GM18951 (cell line): ENCODE measurements around the gene REXO1.

ENCODE experiments used
- POLR2A ChIP-seq: IDR thresholded peaks from 4 replicates; pipeline ENCODE4 v1.6.1; 2011; ENCODE audit warnings: mild to moderate bottlenecking; ENCODE audit not compliant: insufficient read length, insufficient read depth; ENCODE audit errors: extremely low read depth
- in situ Hi-C: fragments of 300-500 bp; cut with MboI; formaldehyde crosslinking; loops from one replicate; pipeline ENCODE4 v1.12.0; 2022; ENCODE audit warnings: low sequenced_read_pairs, mixed read lengths, inconsistent platforms; ENCODE audit not compliant: unreplicated experiment

REXO1 gene

GRCh38 chr19:1851654-1852580, 3.6 kb upstream of the REXO1 start:
- TF ChIP-seq POLR2A, result no peak

GRCh38 chr19:1850809-1851653, 2.7 kb upstream of the REXO1 start:
- in situ Hi-C loops, result no loop called here
- TF ChIP-seq POLR2A, result no peak

More at GRCh38 chr19:1851654-1852580, 3.6 kb upstream of the REXO1 start:
- in situ Hi-C loops, result no loop called here

DNA sequence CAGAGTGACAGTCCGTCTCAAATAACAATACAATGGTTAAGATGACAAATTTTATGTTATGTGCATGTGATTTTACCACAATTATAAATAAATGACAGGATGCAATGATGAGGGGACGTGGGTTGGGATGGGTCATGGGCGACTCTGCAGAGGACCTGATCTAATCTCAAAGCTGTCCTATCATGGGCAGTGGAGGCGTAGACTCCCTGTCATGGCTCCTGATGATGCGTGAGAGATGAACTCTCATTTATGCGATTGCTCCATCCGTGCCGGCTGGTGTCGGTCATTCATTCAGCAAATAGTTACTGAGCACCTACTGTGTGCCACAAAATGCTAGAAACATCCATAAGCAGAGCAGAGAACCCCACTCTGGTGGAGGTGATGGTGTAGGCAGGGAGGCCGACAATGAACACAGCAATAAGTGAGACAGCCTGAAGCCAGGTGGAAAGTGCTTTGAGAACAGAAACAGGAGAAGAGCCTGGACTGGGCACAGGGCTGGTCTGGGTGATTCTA, 1.7 kb upstream of the REXO1 start:
- TF ChIP-seq POLR2A, result no peak
- in situ Hi-C loops, result no loop called here

- TF ChIP-seq POLR2A, result no peak
- in situ Hi-C loops, result no loop called here
Measured at GRCh38 chr19:1849132-1849474, 820 bp upstream of the REXO1 start.

GRCh38 chr19:1847684-1848398, 442 bp downstream of the REXO1 start:
- TF ChIP-seq POLR2A, result no peak
- in situ Hi-C loops, result no loop called here

GRCh38 chr19:1847348-1847683, 967 bp downstream of the REXO1 start:
- TF ChIP-seq POLR2A, result no peak
- in situ Hi-C loops, result no loop called here

DNA sequence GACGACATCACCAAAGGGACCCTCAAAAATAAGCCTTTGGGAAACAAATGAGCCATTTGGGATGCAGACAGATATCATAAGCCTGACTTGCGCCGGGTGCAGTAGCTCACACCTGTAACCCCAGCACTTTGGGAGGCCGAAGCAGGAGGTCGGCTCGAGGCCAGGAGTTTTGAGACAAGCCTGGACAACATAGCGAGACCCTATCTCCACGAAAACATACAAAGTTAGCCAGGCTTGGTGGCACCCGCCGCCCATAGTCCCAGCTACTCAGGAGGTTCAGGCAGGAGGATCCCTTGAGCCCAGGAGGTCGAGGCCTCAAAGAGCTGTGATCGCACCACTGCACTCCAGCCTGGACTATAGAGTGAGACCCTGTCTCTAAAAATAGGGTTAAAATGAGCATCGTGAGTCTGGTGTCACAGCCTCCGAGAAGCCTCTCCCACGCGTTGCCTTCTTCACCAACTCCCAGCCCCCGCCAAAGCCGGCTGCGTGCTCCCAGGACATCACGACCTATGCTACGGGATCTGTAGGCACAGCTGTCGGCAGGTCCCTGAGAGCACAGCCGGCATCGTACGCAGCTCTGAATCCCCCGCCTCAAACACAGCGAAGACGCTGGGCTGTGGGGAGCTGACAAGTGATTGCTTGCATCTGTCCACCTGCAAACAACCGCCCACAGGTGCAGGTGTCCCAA, 1.6 kb downstream of the REXO1 start:
- TF ChIP-seq POLR2A, result no peak
- in situ Hi-C loops, result no loop called here

GRCh38 chr19:1845642-1846041, 2.6 kb downstream of the REXO1 start:
- in situ Hi-C loops, result no loop called here
- no peak for TF ChIP-seq POLR2A

DNA sequence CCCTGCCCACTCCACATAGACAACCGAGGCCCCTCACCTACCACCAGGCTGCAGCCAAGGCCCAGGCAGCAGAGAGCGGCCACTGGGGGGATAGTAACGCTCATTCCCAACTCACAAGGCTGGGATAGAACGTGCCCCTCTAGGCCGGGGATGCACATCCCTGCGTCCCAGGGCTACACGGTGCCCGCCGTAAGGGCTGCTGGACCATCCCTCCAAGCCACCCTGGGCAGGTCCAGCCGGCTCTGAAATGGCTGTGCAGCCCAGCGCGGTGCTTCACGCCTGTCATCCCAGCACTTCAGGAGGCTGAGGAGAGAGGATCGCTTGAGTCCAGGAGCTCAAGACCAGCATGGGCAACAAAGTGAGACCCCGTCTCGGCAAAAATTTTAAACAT, 3.2 kb downstream of the REXO1 start:
- TF ChIP-seq POLR2A, result no peak
- in situ Hi-C loops, result no loop called here

- in situ Hi-C loops, result no loop called here
- no peak for TF ChIP-seq POLR2A
Measured at GRCh38 chr19:1844513-1845124, 3.7 kb downstream of the REXO1 start.

- TF ChIP-seq POLR2A, result no peak
Measured at GRCh38 chr19:1843646-1844394, 4.5 kb downstream of the REXO1 start.

More at GRCh38 chr19:1843646-1844394, 4.5 kb downstream of the REXO1 start:
- in situ Hi-C loops, result no loop called here
